T1000 (cell line): ENCODE data around the gene PIBF1.

Experiments used
- DNase-seq: peaks from one replicate; lab custom pipeline; 2025; ENCODE audit warnings: mixed read lengths; lab: John Stamatoyannopoulos, UW

PIBF1 gene

GRCh38 chr13:73059460-73060250 lies 277.7 kb downstream of the PIBF1 start:
- DNase-seq = peak; percentile 24

GRCh38 chr13:73060251-73061160 lies 278.6 kb downstream of the PIBF1 start:
- DNase-seq = peak; percentile 7

- no peak for DNase-seq
Measured at GRCh38 chr13:73061473-73061872, 279.5 kb downstream of the PIBF1 start.

- no peak for DNase-seq
Measured at GRCh38 chr13:73061876-73062275, 279.9 kb downstream of the PIBF1 start.

GRCh38 chr13:73062468-73062867 lies 280.5 kb downstream of the PIBF1 start:
- no peak for DNase-seq

- DNase-seq = no peak
Measured at GRCh38 chr13:73063166-73063565, 281.2 kb downstream of the PIBF1 start.

GRCh38 chr13:73065036-73065435 lies 283.1 kb downstream of the PIBF1 start:
- no peak for DNase-seq

- DNase-seq = no peak
Measured at GRCh38 chr13:73065665-73066340, 283.9 kb downstream of the PIBF1 start.
